ENCODE data around the gene FADS3. TPM values are rescaled to one million over a fixed set of nuclear protein-coding genes. Genes with fewer than 3 reads are reported as not detected.

Gene FADS3
- total and polyA plus RNA-seq, 9 of the 15 experiments (the other 6 are each of a cell fraction or from before 2014, with no cell fraction given), result 0.97 to 148 (median 92.7) TPM

- intact Hi-C loops (cut with micrococcal nuclease), result no loop called here
- H3K27ac ChIP-seq (ENCODE audit: extremely low read depth, low read depth, low read length), result no peak overlapping the region
- ChIA-PET CTCF (ENCODE audit: low intra/inter-chr PET ratio) (no interaction called here), POLR2A (interaction anchor here (1.6 kb wide), 1 partner anchor 88 kb away, joined by 4 read pairs; no protein-coding TSS in a partner anchor)
- peaks cover 7% of the 10 kb centered on the region for H3K9me1 ChIP-seq (ENCODE audit: control insufficient read depth, insufficient read depth, low read length)
- peaks cover 57% of the 10 kb centered on the region for H3K79me2 ChIP-seq (ENCODE audit: control insufficient read depth, insufficient read depth, low read length)
- H4K20me1 ChIP-seq (replicated peaks; ENCODE audit: control insufficient read depth, insufficient read depth, low read length), result 0 out of 2 replicates have a peak, but pooled peaks cover 7% of the 10 kb centered on the region
- H2AFZ ChIP-seq (ENCODE audit: low read depth, low read length), result no peak overlapping the region
- 91% methylated on average over 13 of the region's 13 CpGs for WGBS (ENCODE audit: insufficient coverage, low coverage, missing lambda C conversion rate)
- H3K9me3 ChIP-seq (replicated peaks; ENCODE audit: control insufficient read depth, insufficient read depth, low read depth, low read length), result no peaks in the 10 kb centered on the region
- no peak overlapping the region for H3K4me3 ChIP-seq
- in situ Hi-C loops (cut with MboI), result no loop called here
- ATAC-seq (no peak), DNase-seq (ENCODE audit: extremely low read depth in 1 of 4, low spot score in 3 of 4) (no peak), FAIRE-seq (no peak)
- H3K27me3 ChIP-seq (ENCODE audit: control insufficient read depth in 2 of 2, insufficient read depth in 2 of 2, low read length in 2 of 2), result no peaks in the 10 kb centered on the region
- H3K9ac ChIP-seq (ENCODE audit: insufficient read depth in 1 of 2, low read depth in 2 of 2, low read length in 2 of 2), result peak overlapping the region in 1 of 2 experiments; percentile 85; a peak in 2 of 4 replicates
- no peak overlapping the region for H3K4me2 ChIP-seq (ENCODE audit: insufficient read depth, low read length)
- BruUV-seq (replicated peaks), result no TSS peak
- H3K4me1 ChIP-seq (replicated peaks in 1 of 2; ENCODE audit: control insufficient read depth in 2 of 2, insufficient read depth in 2 of 2, low read length in 2 of 2), result peaks cover 33 to 58% of the 10 kb centered on the region in 2 experiments
- peaks cover 7% of the 10 kb centered on the region; the same call in 2 of the 3 replicates for H3K36me3 ChIP-seq (ENCODE audit: control insufficient read depth, insufficient read depth, low read length)
- TF ChIP-seq ZNF408 (CRISPR knock-in tag; IDR thresholded peaks at IDR 0.05; ENCODE audit: low read depth) (no peak), SMAD1 (IDR thresholded peaks at IDR 0.05; ENCODE audit: low read depth, low read length, partially characterized antibody) (no peak), KDM2B (CRISPR knock-in tag; IDR thresholded peaks at IDR 0.05) (no peak), CHD1 (IDR thresholded peaks at IDR 0.05; ENCODE audit: low read length) (no peak), ZNF184 (CRISPR knock-in tag; IDR thresholded peaks at IDR 0.05) (no peak), ZNF140 (CRISPR knock-in tag; IDR thresholded peaks at IDR 0.05) (no peak), TCF7 (IDR thresholded peaks at IDR 0.05; ENCODE audit: borderline replicate concordance) (no peak), ZNF253 (CRISPR knock-in tag; conservative IDR thresholded peaks at IDR 0.05) (no peak), ADNP (tag; IDR thresholded peaks at IDR 0.05) (peak; percentile 59; the same call in 1 of the 2 replicates), ZNF699 (CRISPR knock-in tag; IDR thresholded peaks at IDR 0.05; ENCODE audit: insufficient replicate concordance) (no peak), ZBTB7A (IDR thresholded peaks at IDR 0.05; ENCODE audit: borderline replicate concordance, control insufficient read depth, low read depth, low read length) (0 out of 2 replicates have a peak, but pooled peaks have one; percentile 33), PHF21A (IDR thresholded peaks at IDR 0.05; ENCODE audit: borderline replicate concordance, low read depth) (no peak), RFX1 (IDR thresholded peaks at IDR 0.05) (no peak), TBP (optimal IDR thresholded peaks at IDR 0.05; ENCODE audit: low read depth, low read length) (no peak), BRD4 (IDR thresholded peaks at IDR 0.05) (no peak)
Observed at GRCh38 chr11:61885784-61886580, 5.4 kb downstream of the FADS3 start.

Measured in K562 (cell line).